AG04450 (cell line): ENCODE measurements around the gene XAB2. TPM values are rescaled to one million over a fixed set of nuclear protein-coding genes. Genes with fewer than 3 reads are reported as not detected.
"Not testable (repeated sequence)": the region's sequence is repeated elsewhere in the genome, so short reads cannot be mapped to it uniquely, and the experiment has no call there.

Source experiments
- CTCF ChIA-PET: fragments of 300-600, 350-600 bp; formaldehyde crosslinking; extraction: SDS; loops from one replicate; lab custom pipeline; 2022; ENCODE audit warnings: antibody characterized with exemption, inconsistent platforms; lab: Charles Lee
- POLR2A ChIA-PET: fragments of 350-600 bp; formaldehyde crosslinking; extraction: SDS; loops from one replicate; lab custom pipeline; 2021; ENCODE audit warnings: antibody characterized with exemption, inconsistent platforms; lab: Yijun Ruan, JAX
- DNase-seq: peaks from one replicate; pipeline ENCODE4 v3.0.0-alpha.2; 2011; ENCODE audit warnings: low read depth, low spot score
- H3K27ac ChIP-seq: one replicate; pipeline ENCODE4 v1.5.1; 2012; ENCODE audit warnings: low read depth, low read length, control low read depth
- H3K27me3 ChIP-seq: one replicate; pipeline ENCODE4 v1.6.0; 2012; ENCODE audit warnings: low read length; ENCODE audit not compliant: control insufficient read depth, insufficient read depth
- H3K4me3 ChIP-seq: 2 replicates; pipeline ENCODE4 v1.5.1; 2011; ENCODE audit warnings: mild to moderate bottlenecking, low read depth, low read length, control low read depth
- H3K9me3 ChIP-seq: 2 replicates; pipeline ENCODE4 v1.5.1; 2012; ENCODE audit warnings: low read length; ENCODE audit not compliant: control insufficient read depth, insufficient read depth
- polyA plus RNA-seq: library from polyadenylated mRNA; depleted of rRNA; stranded (reverse); fragments of >200 nt; gene quantifications from 2 replicates; pipeline ENCODE4 v1.2.3, GENCODE V29; 2011
- TF ChIP-seq, protein P1 (sequence below): IDR thresholded peaks from 2 replicates; pipeline ENCODE4 v1.5.1; 2011; ENCODE audit warnings: low read depth, low read length, control low read depth, inconsistent platforms

Gene XAB2
- polyA plus RNA-seq, 1 experiment = 16.3 TPM

DNA sequence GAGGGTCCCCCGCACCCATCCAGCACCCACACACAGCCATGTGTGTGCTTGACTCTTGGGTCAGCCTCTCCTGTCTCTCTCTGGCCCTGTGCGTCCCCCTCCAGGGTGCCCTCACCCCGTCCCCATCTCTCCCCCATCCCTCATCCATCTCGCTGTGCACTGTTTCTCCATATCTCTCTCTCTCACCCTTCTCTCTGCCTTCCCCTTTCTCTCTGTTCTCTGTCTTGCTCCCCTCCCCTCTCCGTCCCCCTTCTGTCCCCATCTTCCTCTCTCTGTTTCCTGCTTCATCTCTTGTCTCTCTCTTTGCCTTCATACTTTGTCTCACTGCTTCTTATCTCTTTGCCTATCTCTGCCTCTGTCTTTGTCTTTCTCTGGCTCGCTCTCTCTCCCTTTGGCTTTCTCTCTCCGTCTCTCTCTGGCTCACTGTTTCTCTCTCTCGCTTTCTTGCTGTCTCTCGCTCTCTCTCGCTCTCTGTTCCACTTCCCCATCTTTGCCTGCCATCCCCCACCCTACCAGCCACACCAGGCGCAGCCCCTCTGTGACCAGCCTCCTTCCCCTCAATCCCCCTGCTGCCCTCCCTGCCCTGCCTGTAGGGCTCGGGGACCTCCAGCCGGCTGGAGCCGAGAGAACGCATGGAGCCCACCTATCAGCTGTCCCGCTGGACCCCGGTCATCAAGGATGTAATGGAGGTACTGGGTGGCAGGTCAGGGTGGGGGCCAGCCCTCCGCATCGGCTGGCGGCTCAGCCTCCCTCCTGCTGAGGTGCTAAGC, 16.5 kb upstream of the XAB2 start:
- no peak overlapping the region for H3K27ac ChIP-seq
- ChIA-PET CTCF (no interaction called here), POLR2A (no interaction called here)
- DNase-seq = no peak
- TF ChIP-seq, protein P1, sequence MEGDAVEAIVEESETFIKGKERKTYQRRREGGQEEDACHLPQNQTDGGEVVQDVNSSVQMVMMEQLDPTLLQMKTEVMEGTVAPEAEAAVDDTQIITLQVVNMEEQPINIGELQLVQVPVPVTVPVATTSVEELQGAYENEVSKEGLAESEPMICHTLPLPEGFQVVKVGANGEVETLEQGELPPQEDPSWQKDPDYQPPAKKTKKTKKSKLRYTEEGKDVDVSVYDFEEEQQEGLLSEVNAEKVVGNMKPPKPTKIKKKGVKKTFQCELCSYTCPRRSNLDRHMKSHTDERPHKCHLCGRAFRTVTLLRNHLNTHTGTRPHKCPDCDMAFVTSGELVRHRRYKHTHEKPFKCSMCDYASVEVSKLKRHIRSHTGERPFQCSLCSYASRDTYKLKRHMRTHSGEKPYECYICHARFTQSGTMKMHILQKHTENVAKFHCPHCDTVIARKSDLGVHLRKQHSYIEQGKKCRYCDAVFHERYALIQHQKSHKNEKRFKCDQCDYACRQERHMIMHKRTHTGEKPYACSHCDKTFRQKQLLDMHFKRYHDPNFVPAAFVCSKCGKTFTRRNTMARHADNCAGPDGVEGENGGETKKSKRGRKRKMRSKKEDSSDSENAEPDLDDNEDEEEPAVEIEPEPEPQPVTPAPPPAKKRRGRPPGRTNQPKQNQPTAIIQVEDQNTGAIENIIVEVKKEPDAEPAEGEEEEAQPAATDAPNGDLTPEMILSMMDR = no peak
- H3K9me3 ChIP-seq = peaks cover 14% of the 10 kb centered on the region; the same call in 1 of the 2 replicates
- H3K4me3 ChIP-seq = no peak overlapping the region
- H3K27me3 ChIP-seq = peaks cover 2% of the 10 kb centered on the region

DNA sequence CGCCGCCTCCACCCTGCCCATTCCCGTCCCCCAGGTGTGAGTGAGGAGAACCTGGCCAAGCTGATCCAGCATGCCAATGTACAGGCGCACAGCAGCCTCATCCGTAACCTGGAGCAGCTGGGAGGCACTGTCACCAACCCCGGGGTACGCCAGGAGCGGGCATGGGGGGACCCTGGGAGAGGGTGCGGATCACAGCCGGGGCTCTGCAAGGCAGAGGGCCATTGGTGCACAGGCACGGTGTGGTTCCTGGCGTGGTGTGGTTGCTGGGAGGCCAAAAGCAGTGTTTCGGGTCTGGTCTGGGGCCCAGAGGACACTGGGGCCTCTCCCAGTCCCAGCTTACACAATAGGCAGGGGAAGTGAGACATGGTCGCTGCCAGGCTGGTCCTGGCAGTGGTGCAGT, 15.8 kb upstream of the XAB2 start:
- Histone ChIP-seq H3K4me3 (no peak overlapping the region), H3K27ac (no peak overlapping the region), H3K27me3 (no peaks in the 10 kb centered on the region), H3K9me3 (peaks cover 19% of the 10 kb centered on the region; the same call in 1 of the 2 replicates)
- no peak for DNase-seq
- ChIA-PET POLR2A (no interaction called here), CTCF (no interaction called here)
- TF ChIP-seq, protein P1 = no peak

DNA sequence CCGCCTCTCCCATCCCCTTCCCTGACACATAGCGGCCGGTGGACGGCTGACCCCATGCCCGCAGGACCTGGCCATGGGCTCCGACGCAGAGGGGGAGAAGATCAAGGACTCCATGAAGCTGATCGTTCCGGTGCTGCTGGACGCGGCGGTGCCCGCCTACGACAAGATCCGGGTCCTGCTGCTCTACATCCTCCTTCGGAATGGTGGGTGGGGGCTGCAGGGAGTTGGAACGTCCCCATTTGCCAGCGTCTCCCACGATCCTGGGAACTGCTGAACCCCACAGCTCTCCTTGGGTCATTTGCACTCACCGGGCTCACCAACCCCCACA, 15.2 kb upstream of the XAB2 start:
- no peaks in the 10 kb centered on the region for H3K27me3 ChIP-seq
- H3K4me3 ChIP-seq = no peak overlapping the region
- no peak for DNase-seq
- no peak overlapping the region for H3K27ac ChIP-seq
- ChIA-PET CTCF (no interaction called here), POLR2A (no interaction called here)
- peaks cover 19% of the 10 kb centered on the region; the same call in 1 of the 2 replicates for H3K9me3 ChIP-seq
- TF ChIP-seq, protein P1 = no peak

DNA sequence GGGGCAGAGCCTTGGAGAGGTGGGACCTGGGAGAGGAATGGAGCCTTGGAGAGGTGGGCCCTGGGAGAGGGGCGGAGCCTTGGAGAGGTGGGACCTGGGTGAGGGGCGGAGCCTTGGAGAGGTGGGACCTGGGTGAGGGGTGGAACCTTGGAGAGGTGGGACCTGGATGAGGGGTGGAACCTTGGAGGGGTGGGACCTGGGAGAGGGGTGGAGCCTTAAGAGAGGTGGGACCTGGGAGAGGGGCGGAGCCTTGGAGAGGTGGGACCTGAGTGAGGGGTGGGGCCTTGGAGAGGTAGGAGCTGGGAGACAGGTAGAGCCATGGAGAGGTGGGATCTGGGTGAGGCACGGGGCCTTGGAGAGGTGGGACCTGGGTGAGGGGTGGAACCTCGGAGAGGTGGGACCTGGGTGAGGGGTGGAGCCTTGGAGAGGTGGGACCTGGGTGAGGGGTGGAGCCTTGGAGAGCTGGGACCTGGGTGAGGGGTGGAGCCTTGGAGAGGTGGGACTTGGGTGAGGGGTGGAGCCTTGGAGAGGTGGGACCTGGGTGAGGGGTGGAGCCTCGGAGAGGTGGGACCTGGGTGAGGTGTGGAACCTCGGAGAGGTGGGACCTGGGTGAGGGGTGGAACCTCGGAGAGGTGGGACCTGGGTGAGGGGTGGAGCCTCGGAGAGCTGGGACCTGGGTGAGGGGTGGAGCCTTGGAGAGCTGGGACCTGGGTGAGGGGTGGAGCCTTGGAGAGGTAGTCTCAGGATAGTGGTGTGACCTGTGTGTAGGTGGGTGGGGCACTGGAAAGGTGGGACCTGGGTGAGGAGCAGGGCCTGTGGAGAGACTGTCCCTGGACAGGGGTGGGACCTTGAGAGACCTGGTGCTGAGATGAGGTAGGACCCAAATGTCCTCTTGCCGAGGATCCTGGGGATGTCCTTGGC, 14.5 kb upstream of the XAB2 start:
- H3K9me3 ChIP-seq = peaks cover 19% of the 10 kb centered on the region; the same call in 1 of the 2 replicates
- POLR2A ChIA-PET, H3K27ac ChIP-seq, DNase-seq, H3K27me3 ChIP-seq, CTCF ChIA-PET, H3K4me3 ChIP-seq: not testable (repeated sequence)

DNA sequence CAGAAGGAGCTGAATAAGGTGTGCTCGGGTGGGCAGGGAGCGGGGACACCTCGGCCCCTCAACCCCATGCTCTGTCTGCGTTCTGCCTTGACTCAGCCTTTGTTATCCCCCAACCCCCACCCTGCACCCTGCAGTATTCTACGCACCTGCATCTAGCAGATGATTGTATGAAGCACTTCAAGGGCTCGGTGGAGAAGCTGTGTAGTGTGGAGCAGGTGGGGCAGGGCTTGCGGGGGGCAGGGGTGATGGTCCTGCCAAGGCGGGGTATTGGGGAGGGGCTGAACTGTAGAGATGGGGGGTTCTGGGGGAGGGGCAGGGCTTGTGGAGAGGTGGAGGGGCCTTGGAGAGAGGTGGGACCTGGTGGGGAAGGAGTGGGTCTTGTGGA, 13.7 kb upstream of the XAB2 start:
- H3K4me3 ChIP-seq = no peak overlapping the region
- no peaks in the 10 kb centered on the region for H3K27me3 ChIP-seq
- DNase-seq = no peak
- H3K9me3 ChIP-seq = peaks cover 19% of the 10 kb centered on the region; the same call in 1 of the 2 replicates
- ChIA-PET POLR2A (no interaction called here), CTCF (no interaction called here)
- no peak overlapping the region for H3K27ac ChIP-seq
- TF ChIP-seq, protein P1 = no peak
